Adrenal gland (tissue), 19 donors: ENCODE results near the gene EMP1. TPM values are rescaled to one million over a fixed set of nuclear protein-coding genes. Genes with fewer than 3 reads are reported as not detected.

ENCODE experiments used
- DNase-seq, 7 donors: peaks; one replicate each; pipeline ENCODE4 v3.0.0-alpha.2; 2019 to 2020
- H3K27ac ChIP-seq, 5 donors: fragments of 200-600 bp; sonication (generic) in 4 of 5; 1 replicate in 3 of 5; 2 replicates in 2 of 5; pipeline versions ENCODE4 v1.5.1 to v1.8.0; 2016 to 2020; ENCODE audit warnings: mild to moderate bottlenecking in 1 of 5
- H3K27me3 ChIP-seq: fragments of 200-600 bp; 2 replicates; pipeline ENCODE4 v1.8.0; 2021
- H3K36me3 ChIP-seq, 2 donors: fragments of 200-600 bp; replicated peaks in 1 of 2; 1 replicate in 1 of 2; 2 replicates in 1 of 2; pipeline versions ENCODE4 v1.5.1 to v1.8.0; 2018 to 2022
- H3K4me1 ChIP-seq, 2 donors: fragments of 200-600 bp; replicated peaks in 1 of 2; 1 replicate in 1 of 2; 2 replicates in 1 of 2; pipeline versions ENCODE4 v1.5.1 to v1.8.0; 2018 to 2021
- H3K4me3 ChIP-seq, 4 donors: fragments of 200-600 bp; sonication (generic) in 3 of 4; one replicate each; pipeline ENCODE4 v1.5.1; 2016 to 2018
- H3K9me3 ChIP-seq, 3 donors: fragments of 200-600 bp; sonication (generic) in 1 of 3; replicated peaks in 1 of 3; 1 replicate in 2 of 3; 2 replicates in 1 of 3; pipeline versions ENCODE4 v1.5.1 to v1.8.0; 2016 to 2021
- POLR2A ChIP-seq, 2 donors: fragments of 450-650 bp; IDR thresholded peaks; one replicate each; pipeline ENCODE4 v1.6.1; 2017; ENCODE audit warnings: antibody characterized with exemption in 2 of 2, mild to moderate bottlenecking in 2 of 2, moderate library complexity in 1 of 2
- WGBS, 4 donors: extraction: QIAGEN DNeasy Blood & Tissue Kit in 2 of 4; methylation state at CpG; one replicate each; pipeline versions ENCODE4 v1.1.5 to v1.1.7; 2013 to 2017; 5-methylcytosine and 5-hydroxymethylcytosine counted together
- intact Hi-C, 2 donors: fragments of 100-400 bp; cut with DNase I; formaldehyde crosslinking; loops; one replicate each; pipeline versions ENCODE4 v1.14.1 to v1.15.0; 2022 to 2023
- long read RNA-seq, 10 donors: library from polyadenylated mRNA in 3 of 10; unstranded in 2 of 10; stranded (forward) in 1 of 10; transcript quantifications; one replicate each; pipeline ENCODE4 v2.0.0 and lab custom pipeline, GENCODE V29; 2021 to 2026
- polyA plus RNA-seq, 3 donors: library from polyadenylated mRNA; stranded (reverse); fragments of 200-250 nt in 2 of 3; fragments of 350-450 nt in 1 of 3; fragmentation: Illumina TruSeq in 1 of 3; extraction: RNeasy Lipid Tissue Mini Kit (QIAGEN cat#74804) in 1 of 3; gene quantifications; one replicate each; pipeline ENCODE4 v1.2.3, GENCODE V29; 2013 to 2014
- total RNA-seq, 9 donors: library from RNA; depleted of rRNA in 4 of 9; stranded (reverse); fragments of >200 nt in 4 of 9; fragments of 120-200 nt in 1 of 9; fragmentation: NEBNext Ultra II Directional in 1 of 9; extraction: Animal tissue kit (Norgen Biotek cat#: 25700) in 1 of 9; gene quantifications; one replicate each; pipeline versions ENCODE4 v1.1.0 to v1.2.4, GENCODE V29; 2013 to 2023
- TF ChIP-seq, protein P1 (sequence below), 6 experiments: fragments of 450-650 bp in 4 of 6; fragments of 200-600 bp in 2 of 6; sonication (generic) in 1 of 6; IDR thresholded peaks; 1 replicate in 5 of 6; 2 replicates in 1 of 6; pipeline versions ENCODE4 v1.5.1 to v1.8.0; 2016 to 2021; ENCODE audit warnings: antibody characterized with exemption in 6 of 6, mild to moderate bottlenecking in 2 of 6, moderate library complexity in 1 of 6
- donor health status: healthy with polysubstance abuse.
- donor health status: Bipolar disorder and iron deficiency.
- donor health status: DM: yes; HTN: yes; CAD: no.
- donor health status: DM: no; HTN: no; CAD: no.
- donor health status: DM: no; HTN: no; CAD: no.
- donor health status: DM: yes; HTN: yes; CAD: no.

Gene EMP1, protein sequence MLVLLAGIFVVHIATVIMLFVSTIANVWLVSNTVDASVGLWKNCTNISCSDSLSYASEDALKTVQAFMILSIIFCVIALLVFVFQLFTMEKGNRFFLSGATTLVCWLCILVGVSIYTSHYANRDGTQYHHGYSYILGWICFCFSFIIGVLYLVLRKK
- 100 to 1,000 TPM in 2 of 9 donors, 10 to 100 TPM in 6, 1 to 10 TPM in 1; 10.0 to 129 (median 69.4) TPM for total RNA-seq
- polyA plus RNA-seq: 10 to 100 TPM; 21.2 to 61.4 (median 27.9) TPM
- long read RNA-seq, donor 1, full-length matches to known transcripts: 3 of 3 reads
- long read RNA-seq, donor 1, partial matches to known transcripts: 0 of 3 reads
- long read RNA-seq, donor 1, other reads (novel, unspliced or antisense): 0 of 3 reads
- long read RNA-seq, donor 2, full-length matches to known transcripts: 1 of 1 reads
- long read RNA-seq, donor 2, partial matches to known transcripts: 0 of 1 reads
- long read RNA-seq, donor 2, other reads (novel, unspliced or antisense): 0 of 1 reads
- long read RNA-seq, donor 3, full-length matches to known transcripts: 4 of 4 reads
- long read RNA-seq, donor 3, partial matches to known transcripts: 0 of 4 reads
- long read RNA-seq, donor 3, other reads (novel, unspliced or antisense): 0 of 4 reads
- long read RNA-seq, donor 4, full-length matches to known transcripts: 1 of 4 reads
- long read RNA-seq, donor 4, partial matches to known transcripts: 0 of 4 reads
- long read RNA-seq, donor 4, other reads (novel, unspliced or antisense): 3 of 4 reads
- long read RNA-seq, donor 5, full-length matches to known transcripts: 23 of 28 reads
- long read RNA-seq, donor 5, partial matches to known transcripts: 1 of 28 reads
- long read RNA-seq, donor 5, other reads (novel, unspliced or antisense): 4 of 28 reads
- long read RNA-seq, donor 6, partial matches to known transcripts: 0 of 1 reads
- long read RNA-seq, donor 6, other reads (novel, unspliced or antisense): 1 of 1 reads
- long read RNA-seq, donor 7, full-length matches to known transcripts: 5 of 5 reads
- long read RNA-seq, donor 7, partial matches to known transcripts: 0 of 5 reads
- long read RNA-seq, donor 7, other reads (novel, unspliced or antisense): 0 of 5 reads
- long read RNA-seq, donor 8, full-length matches to known transcripts: 10 of 10 reads
- long read RNA-seq, donor 8, partial matches to known transcripts: 0 of 10 reads
- long read RNA-seq, donor 8, other reads (novel, unspliced or antisense): 0 of 10 reads
- long read RNA-seq, donor 9, full-length matches to known transcripts: 6 of 6 reads
- long read RNA-seq, donor 9, partial matches to known transcripts: 0 of 6 reads
- long read RNA-seq, donor 9, other reads (novel, unspliced or antisense): 0 of 6 reads
- long read RNA-seq, donor 10, full-length matches to known transcripts: 2 of 2 reads
- long read RNA-seq, donor 10, partial matches to known transcripts: 0 of 2 reads
- long read RNA-seq, donor 10, other reads (novel, unspliced or antisense): 0 of 2 reads

DNA sequence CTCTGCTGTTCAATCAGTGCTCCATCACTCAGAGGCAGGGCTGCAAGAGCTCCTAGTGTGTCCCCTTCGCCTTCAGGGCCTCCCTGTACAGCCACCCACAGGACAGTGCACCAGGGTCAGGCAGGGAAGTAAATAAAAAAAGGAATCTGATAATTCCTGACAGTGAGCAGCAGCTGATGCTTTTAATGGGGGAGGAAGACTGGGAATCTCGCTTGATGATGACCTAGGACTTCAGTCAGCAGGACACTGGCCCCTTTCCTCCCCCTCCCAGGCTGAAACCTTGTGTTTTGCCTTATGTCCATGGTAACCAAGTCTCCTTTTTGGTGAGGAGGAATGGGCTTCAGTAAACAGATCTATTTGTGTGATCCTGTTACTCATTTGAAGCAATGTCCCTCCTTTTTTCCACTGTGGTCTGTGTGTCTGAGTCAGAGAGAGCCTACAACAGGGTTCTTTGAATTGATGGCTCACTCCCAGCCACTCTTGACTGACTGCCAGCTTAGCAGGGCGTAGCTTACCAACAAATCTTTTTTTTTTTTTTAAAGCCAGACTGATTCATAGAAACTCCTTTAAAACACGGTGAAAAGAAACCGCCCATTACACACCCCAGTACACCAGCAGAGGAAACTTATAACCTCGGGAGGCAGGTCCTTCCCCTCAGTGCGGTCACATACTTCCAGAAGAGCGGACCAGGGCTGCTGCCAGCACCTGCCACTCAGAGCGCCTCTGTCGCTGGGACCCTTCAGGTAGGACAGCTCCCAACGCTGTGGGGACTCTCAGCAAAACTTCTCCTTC is at the start of gene EMP1:
TSS of gene EMP1 (plus strand) at position 597 of the 792 bp plus-strand sequence. CDS start 14,785 bp downstream, outside the sequence.
- intact Hi-C loops: no loop called here
- H3K9me3 ChIP-seq: no peaks in the 10 kb centered on the region
- H3K4me3 ChIP-seq: peak within 1 kb of the TSS in 3 of 4 donors; percentile 35 to 52 (median 46)
- H3K27me3 ChIP-seq: no peaks in the 10 kb centered on the region
- H3K27ac ChIP-seq: peak within 1 kb of the TSS in 4 of 5 donors; percentile 28 to 86 (median 78)
- WGBS, 4 donors: 9 to 19% (median 11%) methylated on average over 11 of the region's 11 CpGs
- peak; percentile 37 to 63 for TF ChIP-seq POLR2A (IDR thresholded peaks at IDR 0.05)
- TF ChIP-seq, protein P1, sequence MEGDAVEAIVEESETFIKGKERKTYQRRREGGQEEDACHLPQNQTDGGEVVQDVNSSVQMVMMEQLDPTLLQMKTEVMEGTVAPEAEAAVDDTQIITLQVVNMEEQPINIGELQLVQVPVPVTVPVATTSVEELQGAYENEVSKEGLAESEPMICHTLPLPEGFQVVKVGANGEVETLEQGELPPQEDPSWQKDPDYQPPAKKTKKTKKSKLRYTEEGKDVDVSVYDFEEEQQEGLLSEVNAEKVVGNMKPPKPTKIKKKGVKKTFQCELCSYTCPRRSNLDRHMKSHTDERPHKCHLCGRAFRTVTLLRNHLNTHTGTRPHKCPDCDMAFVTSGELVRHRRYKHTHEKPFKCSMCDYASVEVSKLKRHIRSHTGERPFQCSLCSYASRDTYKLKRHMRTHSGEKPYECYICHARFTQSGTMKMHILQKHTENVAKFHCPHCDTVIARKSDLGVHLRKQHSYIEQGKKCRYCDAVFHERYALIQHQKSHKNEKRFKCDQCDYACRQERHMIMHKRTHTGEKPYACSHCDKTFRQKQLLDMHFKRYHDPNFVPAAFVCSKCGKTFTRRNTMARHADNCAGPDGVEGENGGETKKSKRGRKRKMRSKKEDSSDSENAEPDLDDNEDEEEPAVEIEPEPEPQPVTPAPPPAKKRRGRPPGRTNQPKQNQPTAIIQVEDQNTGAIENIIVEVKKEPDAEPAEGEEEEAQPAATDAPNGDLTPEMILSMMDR (IDR thresholded peaks at IDR 0.05): no peak
- peak; percentile 90 to 98 (median 96) for DNase-seq
- H3K36me3 ChIP-seq: no peaks in the 10 kb centered on the region
- H3K4me1 ChIP-seq: peaks cover 0 to 16% of the 10 kb centered on the region in 2 donors

DNA sequence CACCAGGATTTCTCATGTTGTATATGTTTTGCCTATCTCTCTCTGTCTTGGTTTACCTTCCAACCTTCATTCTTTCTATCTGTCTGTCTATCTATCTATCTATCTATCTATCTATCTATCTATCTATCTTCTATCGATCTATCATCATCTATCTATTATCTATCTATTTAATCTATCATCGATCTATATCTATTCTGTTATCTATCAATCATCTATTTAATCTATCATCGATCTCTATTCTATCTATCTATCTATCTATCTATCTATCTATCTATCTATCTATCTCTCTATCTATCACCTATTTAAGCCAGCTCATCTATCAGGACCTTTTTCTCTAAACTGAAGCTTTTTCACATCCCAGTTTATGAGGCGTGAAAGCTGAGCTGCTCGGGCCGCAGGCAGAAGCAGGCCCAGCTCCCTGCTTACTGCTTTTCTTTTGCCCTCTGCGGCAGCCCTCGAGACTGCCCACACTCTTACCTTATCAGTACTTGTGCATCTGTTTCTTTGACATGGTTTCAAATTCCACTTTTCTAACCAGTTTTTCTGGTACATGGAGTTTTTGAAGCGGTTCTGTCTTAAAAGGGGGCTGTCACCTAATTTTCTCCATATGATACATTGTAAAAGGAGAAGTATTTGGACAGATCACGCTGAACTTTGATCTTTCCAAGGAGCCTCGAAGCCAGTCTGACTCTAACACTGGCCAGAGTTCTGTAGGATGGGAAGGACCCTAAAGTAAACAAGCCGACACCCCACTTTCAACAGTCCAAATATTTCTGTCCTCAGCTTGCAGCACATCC is 48.6 kb upstream of the EMP1 start:
- Histone ChIP-seq H3K4me3 (no peak overlapping the region), H3K27me3 (no peaks in the 10 kb centered on the region), H3K9me3 (no peaks in the 10 kb centered on the region), H3K36me3 (no peaks in the 10 kb centered on the region), H3K4me1 (no peaks in the 10 kb centered on the region), H3K27ac (peak overlapping the region in 2 of 5 donors; percentile 2 to 42)
- intact Hi-C loops: no loop called here
- WGBS, 4 donors: 59 to 66% (median 64%) methylated on average over 12 of the region's 12 CpGs
- TF ChIP-seq, protein P1 (IDR thresholded peaks at IDR 0.05): no peak
- no peak for TF ChIP-seq POLR2A (IDR thresholded peaks at IDR 0.05)
- no peak for DNase-seq

GRCh38 chr12:13148485-13148847 is 48.1 kb upstream of the EMP1 start:
- TF ChIP-seq, protein P1 (IDR thresholded peaks at IDR 0.05): no peak
- no peaks in the 10 kb centered on the region for H3K9me3 ChIP-seq
- peak overlapping the region in 3 of 5 donors; percentile 3 to 42 (median 17) for H3K27ac ChIP-seq
- H3K4me1 ChIP-seq: no peaks in the 10 kb centered on the region
- intact Hi-C loops: no loop called here
- WGBS, 4 donors: 70 to 84% (median 74%) methylated on average over 3 of the region's 3 CpGs
- no peak overlapping the region for H3K4me3 ChIP-seq
- H3K36me3 ChIP-seq: no peaks in the 10 kb centered on the region
- DNase-seq: peak in 1 of 7 donors; percentile 45
- H3K27me3 ChIP-seq: no peaks in the 10 kb centered on the region
